GM23338 (cell line): ENCODE results near the gene OMP. TPM values are rescaled to one million over a fixed set of nuclear protein-coding genes. Genes with fewer than 3 reads are reported as not detected.

Experiments
- ATAC-seq: fragments of 200-7000 bp; cut with Tn5 transposase; 3 replicates; pipeline ENCODE4 v1.9.1; 2020
- DNase-seq: peaks from one replicate; pipeline ENCODE4 v3.0.0-alpha.2; 2015; ENCODE audit warnings: low spot score
- H2AFZ ChIP-seq: fragments of 200-600 bp; sonication (generic); 2 replicates; pipeline ENCODE4 v1.8.0; 2016; ENCODE audit warnings: antibody characterized with exemption, mild to moderate bottlenecking, moderate library complexity
- H3F3A ChIP-seq: fragments of 200-600 bp; sonication (generic); replicated peaks from 2 replicates; pipeline ENCODE4 v1.8.0; 2017; ENCODE audit warnings: antibody characterized with exemption, mixed run types, low read depth
- H3K27ac ChIP-seq: fragments of 200-600 bp; sonication (generic); 2 replicates; pipeline ENCODE4 v1.6.1; 2016; ENCODE audit warnings: low read depth
- H3K27me3 ChIP-seq: fragments of 200-600 bp; sonication (generic); 2 replicates; pipeline ENCODE4 v1.8.0; 2016; ENCODE audit warnings: mild to moderate bottlenecking, mixed run types, moderate library complexity; ENCODE audit not compliant: insufficient read depth
- H3K36me3 ChIP-seq: fragments of 200-600 bp; sonication (generic); 2 replicates; pipeline ENCODE4 v1.8.0; 2016; ENCODE audit warnings: mild to moderate bottlenecking; ENCODE audit not compliant: insufficient read depth
- H3K4me1 ChIP-seq: fragments of 200-600 bp; sonication (generic); 2 replicates; pipeline ENCODE4 v1.8.0; 2016; ENCODE audit warnings: mild to moderate bottlenecking, moderate library complexity; ENCODE audit not compliant: insufficient read depth
- H3K4me2 ChIP-seq: fragments of 200-600 bp; sonication (generic); 2 replicates; pipeline ENCODE4 v1.7.1; 2017; ENCODE audit warnings: mixed run types
- H3K4me3 ChIP-seq: fragments of 200-600 bp; sonication (generic); 2 replicates; pipeline ENCODE4 v1.6.1; 2016; ENCODE audit warnings: mixed run types
- H3K79me2 ChIP-seq: fragments of 200-600 bp; sonication (generic); replicated peaks from 2 replicates; pipeline ENCODE4 v1.8.0; 2017; ENCODE audit warnings: mild to moderate bottlenecking; ENCODE audit not compliant: insufficient read depth
- H3K9me2 ChIP-seq: fragments of 200-600 bp; sonication (generic); 2 replicates; pipeline ENCODE4 v1.8.0; 2017; ENCODE audit not compliant: insufficient read depth
- H4K20me1 ChIP-seq: fragments of 200-600 bp; sonication (generic); replicated peaks from 2 replicates; pipeline ENCODE4 v1.8.0; 2017; ENCODE audit warnings: mild to moderate bottlenecking; ENCODE audit not compliant: insufficient read depth
- H3K27ac Mint-ChIP-seq: 2 replicates; pipeline ENCODE4 v1.8.0; 2020; ENCODE audit warnings: inconsistent platforms, mild to moderate bottlenecking, moderate library complexity, mixed read lengths
- H3K27me3 Mint-ChIP-seq: 3 replicates; pipeline ENCODE4 v1.8.0; 2022; ENCODE audit warnings: low read depth, mild to moderate bottlenecking, moderate library complexity, mixed read lengths, inconsistent platforms; ENCODE audit not compliant: insufficient read depth, poor library complexity
- H3K36me3 Mint-ChIP-seq: 3 replicates; pipeline ENCODE4 v1.8.0; 2021; ENCODE audit warnings: low read depth, mild to moderate bottlenecking, inconsistent platforms, moderate library complexity, mixed read lengths
- H3K4me1 Mint-ChIP-seq: 3 replicates; pipeline ENCODE4 v1.8.0; 2020; ENCODE audit warnings: mild to moderate bottlenecking, inconsistent platforms, mixed read lengths
- H3K4me3 Mint-ChIP-seq: 3 replicates; pipeline ENCODE4 v1.8.0; 2021; ENCODE audit warnings: moderate library complexity, mild to moderate bottlenecking, inconsistent platforms, mixed read lengths
- H3K9me3 Mint-ChIP-seq: 3 replicates; pipeline ENCODE4 v1.8.0; 2020; ENCODE audit warnings: moderate library complexity, mild to moderate bottlenecking, inconsistent platforms, mixed read lengths
- CREB1 ChIP-seq: fragments of 250-450 bp; sonication (Bioruptor Pico); IDR thresholded peaks from 2 replicates; pipeline ENCODE4 v1.5.0; 2020; ENCODE audit warnings: low read depth, mild to moderate bottlenecking, moderate library complexity
- CTCF ChIP-seq, 2 experiments: fragments of 200-600 bp in 1 of 2; sonication (generic) in 1 of 2; conservative IDR thresholded peaks; 2 replicates each; pipeline versions ENCODE4 v1.5.1 to v1.6.1; 2016 to 2017; ENCODE audit warnings: antibody characterized with exemption in 2 of 2, low read depth in 2 of 2, mild to moderate bottlenecking in 2 of 2, moderate library complexity in 1 of 2
- ETS1 ChIP-seq: IDR thresholded peaks from 2 replicates; pipeline ENCODE4 v1.6.1; 2016; ENCODE audit warnings: antibody characterized with exemption
- EZH2 ChIP-seq: fragments of 200-600 bp; sonication (generic); IDR thresholded peaks from one replicate; pipeline ENCODE4 v1.8.0; 2017; ENCODE audit warnings: antibody characterized with exemption, mild to moderate bottlenecking, low read depth; ENCODE audit not compliant: unreplicated experiment
- JUNB ChIP-seq: IDR thresholded peaks from one replicate; pipeline ENCODE4 v1.6.1; 2016; ENCODE audit warnings: antibody characterized with exemption; ENCODE audit not compliant: unreplicated experiment
- NANOG ChIP-seq: IDR thresholded peaks from 2 replicates; pipeline ENCODE4 v1.6.1; 2016; ENCODE audit warnings: antibody characterized with exemption, borderline replicate concordance
- REST ChIP-seq: IDR thresholded peaks from one replicate; pipeline ENCODE4 v1.6.1; 2018; ENCODE audit warnings: antibody characterized with exemption; ENCODE audit not compliant: unreplicated experiment
- STAT1 ChIP-seq: IDR thresholded peaks from one replicate; pipeline ENCODE4 v1.6.1; 2016; ENCODE audit warnings: antibody characterized with exemption; ENCODE audit not compliant: unreplicated experiment
- ZNF114 ChIP-seq: fragments of 250-450 bp; sonication (Bioruptor Pico); IDR thresholded peaks from 2 replicates; pipeline ENCODE4 v1.5.0; 2020; ENCODE audit warnings: mild to moderate bottlenecking, moderate library complexity
- polyA plus RNA-seq: library from polyadenylated mRNA; unstranded; fragments of >200 nt; fragmentation: Nextera tagmentation; extraction: Ambion mirVana; gene quantifications from 2 replicates; pipeline ENCODE4 v1.2.1, GENCODE V29; 2016
- total RNA-seq: library from RNA; depleted of rRNA; stranded (reverse); fragments of >200 nt; shearing (Covaris generic); gene quantifications from 2 replicates; pipeline ENCODE4 v1.2.3, GENCODE V29; 2014

OMP gene
- total and polyA plus RNA-seq, 2 experiments from 2014 or later: 1.0 TPM; not detected in 1

GRCh38 chr11:77140231-77140851, 37.7 kb downstream of the OMP start:
- TF ChIP-seq NANOG: no peak
- no peak for TF ChIP-seq EZH2
- peak; percentile 87 for TF ChIP-seq JUNB
- Histone ChIP-seq H3K4me1 (peaks cover 3% of the 10 kb centered on the region; the same call in 1 of the 2 replicates), H3K27me3 (no peaks in the 10 kb centered on the region), H2AFZ (peak overlapping the region; percentile 92), H3F3A (no peaks in the 10 kb centered on the region), H3K4me2 (no peak overlapping the region), H3K36me3 (no peaks in the 10 kb centered on the region), H3K27ac (no peak overlapping the region), H4K20me1 (no peaks in the 10 kb centered on the region), H3K79me2 (no peaks in the 10 kb centered on the region), H3K4me3 (no peak overlapping the region), H3K9me2 (no peaks in the 10 kb centered on the region)
- peak; percentile 65 for DNase-seq
- Mint-ChIP-seq H3K27me3 (peaks cover 2% of the 10 kb centered on the region), H3K27ac (peak overlapping the region; percentile 79), H3K9me3 (no peaks in the 10 kb centered on the region), H3K4me1 (peaks cover 12% of the 10 kb centered on the region), H3K4me3 (no peak overlapping the region), H3K36me3 (no peaks in the 10 kb centered on the region)
- peak; percentile 82 for ATAC-seq

- H3F3A ChIP-seq: no peaks in the 10 kb centered on the region
- DNase-seq: no peak
- peaks cover 2% of the 10 kb centered on the region for H3K27me3 Mint-ChIP-seq
- H3K27me3 ChIP-seq: no peaks in the 10 kb centered on the region
- H3K27ac ChIP-seq: no peak overlapping the region
- no peaks in the 10 kb centered on the region for H3K9me2 ChIP-seq
- no peaks in the 10 kb centered on the region for H3K36me3 ChIP-seq
- peaks cover 3% of the 10 kb centered on the region; the same call in 1 of the 2 replicates for H3K4me1 ChIP-seq
- no peak overlapping the region for H2AFZ ChIP-seq
- no peak overlapping the region for H3K27ac Mint-ChIP-seq
- TF ChIP-seq REST (no peak), JUNB (no peak), ZNF114 (CRISPR knock-in tag) (no peak), ETS1 (no peak), CREB1 (CRISPR knock-in tag) (no peak), EZH2 (no peak), NANOG (no peak), CTCF (conservative IDR thresholded peaks at IDR 0.05; ENCODE audit: low read depth in 2 of 2) (no peak), STAT1 (no peak)
- peaks cover 14% of the 10 kb centered on the region for H3K4me1 Mint-ChIP-seq
- no peak overlapping the region for H3K4me3 ChIP-seq
- H3K4me2 ChIP-seq: no peak overlapping the region
- no peaks in the 10 kb centered on the region for H3K36me3 Mint-ChIP-seq
- no peak for ATAC-seq
- H3K9me3 Mint-ChIP-seq: no peaks in the 10 kb centered on the region
- H3K79me2 ChIP-seq: no peaks in the 10 kb centered on the region
- no peaks in the 10 kb centered on the region for H4K20me1 ChIP-seq
- H3K4me3 Mint-ChIP-seq: no peak overlapping the region
Observed at GRCh38 chr11:77141034-77141433, 38.4 kb downstream of the OMP start.
